GM12878 (cell line): ENCODE measurements around the gene SLC7A1. TPM values are rescaled to one million over a fixed set of nuclear protein-coding genes. Genes with fewer than 3 reads are reported as not detected.

ENCODE experiments used
- ATAC-seq: fragments of 200-7000 bp; cut with Tn5 transposase; 3 replicates; pipeline ENCODE4 v1.9.1; 2020; ENCODE audit warnings: mild to moderate bottlenecking, moderate library complexity
- BruUV-seq: library from RNA; stranded (reverse); fragments of 400-500 nt; replicated peaks from 2 replicates; lab custom pipeline; 2021; lab: Mats Ljungman, UMichigan
- CTCF ChIA-PET: fragments of 300-600 bp; sonication (Branson Sonifier 250); formaldehyde crosslinking; extraction: SDS; loops from one replicate; lab custom pipeline; 2021; ENCODE audit warnings: inconsistent platforms; lab: Yijun Ruan, JAX
- POLR2A ChIA-PET: fragments of 350-600 bp; formaldehyde crosslinking; extraction: SDS; loops from one replicate; lab custom pipeline; 2021; ENCODE audit warnings: inconsistent platforms; lab: Charles Lee
- RAD21 ChIA-PET: fragments of 300-600 bp; sonication (Branson Sonifier 250); formaldehyde crosslinking; loops from one replicate; lab custom pipeline; 2023; ENCODE audit warnings: antibody characterized with exemption; ENCODE audit not compliant: unreplicated experiment; lab: Charles Lee
- SMC1A ChIA-PET: fragments of 300-600 bp; sonication (Branson Sonifier 250); formaldehyde crosslinking; loops from one replicate; lab custom pipeline; 2023; ENCODE audit not compliant: unreplicated experiment, uncharacterized antibody; lab: Charles Lee
- DNase-seq: peaks from one replicate; pipeline ENCODE4 v3.0.0-alpha.2; 2011; ENCODE audit warnings: low read depth, low spot score
- FAIRE-seq: peaks from 3 replicates; lab custom pipeline; 2011; peaks lifted over from hg19 to GRCh38; lab: Jason Lieb, UNC
- H2AFZ ChIP-seq: 2 replicates; pipeline ENCODE4 v1.6.0; 2011; ENCODE audit warnings: low read depth, low read length, control low read depth; ENCODE audit not compliant: control insufficient read depth
- H3K27ac ChIP-seq: 2 replicates; pipeline ENCODE4 v1.5.1; 2011; ENCODE audit warnings: control low read depth; ENCODE audit not compliant: control insufficient read depth, insufficient read depth
- H3K27me3 ChIP-seq, 2 experiments: replicated peaks in 1 of 2; 2 replicates each; pipeline versions ENCODE4 v1.6.0 to v1.6.1; 2011; ENCODE audit warnings: low read length in 1 of 2; ENCODE audit not compliant: control insufficient read depth in 2 of 2, insufficient read depth in 2 of 2
- H3K36me3 ChIP-seq, 2 experiments: 2 replicates each; pipeline ENCODE4 v1.5.1; 2011; ENCODE audit warnings: low read length in 1 of 2; ENCODE audit not compliant: control insufficient read depth in 2 of 2, insufficient read depth in 2 of 2
- H3K4me1 ChIP-seq: 2 replicates; pipeline ENCODE4 v1.6.1; 2011; ENCODE audit warnings: mild to moderate bottlenecking, low read length, moderate library complexity, mixed read lengths; ENCODE audit not compliant: control insufficient read depth, insufficient read depth
- H3K4me2 ChIP-seq: 2 replicates; pipeline ENCODE4 v1.6.0; 2011; ENCODE audit warnings: control low read depth; ENCODE audit not compliant: control insufficient read depth, insufficient read depth
- H3K4me3 ChIP-seq: fragments of 200-600 bp; sonication (generic); 2 replicates; pipeline ENCODE4 v1.5.1; 2016
- H3K79me2 ChIP-seq: 2 replicates; pipeline ENCODE4 v1.6.0; 2011; ENCODE audit warnings: low read length; ENCODE audit not compliant: control insufficient read depth, insufficient read depth
- H3K9ac ChIP-seq: 2 replicates; pipeline ENCODE4 v1.8.0; 2011; ENCODE audit warnings: low read length, control low read depth, mixed read lengths; ENCODE audit not compliant: control insufficient read depth, insufficient read depth
- H3K9me3 ChIP-seq: replicated peaks from 3 replicates; pipeline ENCODE4 v1.5.1; 2011; ENCODE audit warnings: mild to moderate bottlenecking, low read length; ENCODE audit not compliant: control insufficient read depth, insufficient read depth
- H4K20me1 ChIP-seq: 2 replicates; pipeline ENCODE4 v1.6.0; 2011; ENCODE audit not compliant: control insufficient read depth, insufficient read depth
- CREM ChIP-seq: IDR thresholded peaks from 2 replicates; pipeline ENCODE4 v1.6.1; 2014; ENCODE audit warnings: antibody characterized with exemption, low read depth
- CTCF ChIP-seq, 3 experiments: IDR thresholded peaks in 2 of 3; conservative IDR thresholded peaks in 1 of 3; 2 replicates each; pipeline ENCODE4 v1.5.1; 2011; ENCODE audit warnings: low read depth in 3 of 3, low read length in 3 of 3, mild to moderate bottlenecking in 3 of 3, control low read depth in 2 of 3, moderate library complexity in 2 of 3, inconsistent platforms in 1 of 3, mixed read lengths in 1 of 3; ENCODE audit not compliant: control insufficient read depth in 2 of 3, insufficient read depth in 1 of 3; ENCODE audit errors: extremely low read depth in 1 of 3
- ETV6 ChIP-seq, 2 experiments: fragments of 450-650 bp in 1 of 2; IDR thresholded peaks in 1 of 2; conservative IDR thresholded peaks in 1 of 2; 2 replicates each; pipeline ENCODE4 v1.6.1; 2014; ENCODE audit warnings: antibody characterized with exemption in 1 of 2, borderline replicate concordance in 1 of 2, low read depth in 1 of 2, mild to moderate bottlenecking in 1 of 2, moderate library complexity in 1 of 2
- HDAC2 ChIP-seq: fragments of 200-600 bp; sonication (generic); IDR thresholded peaks from 2 replicates; pipeline ENCODE4 v1.6.1; 2017
- HDGF ChIP-seq: fragments of 450-650 bp; IDR thresholded peaks from 2 replicates; pipeline ENCODE4 v1.6.1; 2016; ENCODE audit warnings: antibody characterized with exemption
- MEF2A ChIP-seq: IDR thresholded peaks from 2 replicates; pipeline ENCODE4 v1.6.1; 2011; ENCODE audit warnings: low read depth, mild to moderate bottlenecking, low read length, moderate library complexity; ENCODE audit not compliant: insufficient read depth
- MTA2 ChIP-seq: fragments of 450-650 bp; IDR thresholded peaks from 2 replicates; pipeline ENCODE4 v1.6.1; 2016; ENCODE audit warnings: low read depth, mild to moderate bottlenecking, moderate library complexity
- POLR2A ChIP-seq: IDR thresholded peaks from 2 replicates; pipeline ENCODE4 v1.6.1; 2011; ENCODE audit warnings: low read depth, mild to moderate bottlenecking, low read length
- SRF ChIP-seq, 2 experiments: IDR thresholded peaks; 2 replicates each; pipeline ENCODE4 v1.6.1; 2011; ENCODE audit warnings: low read depth in 2 of 2, low read length in 2 of 2, mild to moderate bottlenecking in 1 of 2, moderate library complexity in 1 of 2
- STAT3 ChIP-seq: IDR thresholded peaks from 2 replicates; pipeline ENCODE4 v1.6.1; 2011; ENCODE audit warnings: low read depth, low read length, improper control_type of control experiment
- TCF12 ChIP-seq: IDR thresholded peaks from 2 replicates; pipeline ENCODE4 v1.6.1; 2011; ENCODE audit warnings: low read depth, mild to moderate bottlenecking, low read length
- WRNIP1 ChIP-seq: IDR thresholded peaks from 2 replicates; pipeline ENCODE4 v1.6.1; 2011; ENCODE audit warnings: low read depth, low read length, improper control_type of control experiment, borderline replicate concordance
- YBX1 ChIP-seq: fragments of 450-650 bp; IDR thresholded peaks from 2 replicates; pipeline ENCODE4 v1.6.1; 2016; ENCODE audit warnings: antibody characterized with exemption
- WGBS: methylation state at CpG from one replicate; pipeline ENCODE4 v1.1.6; 2016; ENCODE audit warnings: low lambda C conversion rate; ENCODE audit not compliant: insufficient replicate concordance, insufficient coverage; ENCODE audit errors: missing lambda C conversion rate; 5-methylcytosine and 5-hydroxymethylcytosine counted together
- in situ Hi-C: fragments of 300-500 bp; cut with MboI; formaldehyde crosslinking; loops from 9 replicates; pipeline ENCODE4 v1.14.3; 2018; ENCODE audit warnings: mixed read lengths
- intact Hi-C: fragments of 100-400 bp; cut with micrococcal nuclease; formaldehyde crosslinking; loops from one replicate; pipeline ENCODE4 v1.14.2; 2022; ENCODE audit not compliant: unreplicated experiment
- polyA plus RNA-seq, 11 experiments: library from polyadenylated mRNA; depleted of rRNA in 4 of 11; unstranded in 6 of 11; stranded (reverse) in 5 of 11; fragments of >200 nt; fragmentation: Nextera tagmentation in 4 of 11; fragmentation: Illumina TruSeq in 1 of 11; extraction: Ambion mirVana in 4 of 11; extraction: Trizol in 1 of 11; gene quantifications; 1 replicate in 1 of 11; 2 replicates in 10 of 11; pipeline versions ENCODE4 v1.2.1 to v1.2.3, GENCODE V29; 2011 to 2016; ENCODE audit warnings: inconsistent platforms in 2 of 11, missing spikeins in 2 of 11, low read depth in 1 of 11
- total RNA-seq, 4 experiments: library from RNA; depleted of rRNA in 3 of 4; stranded (reverse); fragments of >200 nt in 3 of 4; fragmentation: Illumina TruSeq in 1 of 4; extraction: Trizol in 1 of 4; gene quantifications; 2 replicates each; pipeline versions ENCODE4 v1.2.1 to v1.2.3, GENCODE V29; 2013 to 2021
- TF ChIP-seq, protein P1 (sequence below): fragments of 450-650 bp; IDR thresholded peaks from 2 replicates; pipeline ENCODE4 v1.6.1; 2018; ENCODE audit warnings: mild to moderate bottlenecking, low read depth, moderate library complexity; ENCODE audit not compliant: partially characterized antibody
- TF ChIP-seq, protein P2 (sequence below): IDR thresholded peaks from 2 replicates; pipeline ENCODE4 v1.6.1; 2012; ENCODE audit warnings: improper control_type of control experiment, low read depth, low read length; ENCODE audit not compliant: insufficient replicate concordance

SLC7A1 gene
- total and polyA plus RNA-seq, 10 of the 15 experiments (the other 5 are each of a cell fraction or from before 2014, with no cell fraction given) = 6.4 to 91.7 (median 23.4) TPM

DNA sequence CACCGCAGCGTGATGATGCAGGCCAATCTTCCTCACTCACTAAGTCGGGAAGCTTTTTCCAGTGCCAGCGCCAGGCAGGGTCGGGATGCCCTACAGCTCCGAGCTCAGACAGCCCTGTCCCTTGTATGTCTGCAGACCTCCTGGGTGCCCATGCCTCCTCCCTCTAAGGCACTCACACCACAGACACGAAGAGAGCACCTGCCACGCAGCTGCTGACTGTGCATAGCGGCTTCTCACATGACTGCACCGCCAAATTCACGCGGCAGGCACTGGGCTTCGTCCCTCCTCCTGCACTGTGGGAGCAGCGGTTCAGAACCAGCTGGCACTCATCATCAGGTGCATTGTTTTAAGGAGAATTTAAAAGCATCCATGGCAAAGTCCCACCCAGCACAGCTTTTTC lies 88.1 kb downstream of the SLC7A1 start:
- ATAC-seq = no peak
- Histone ChIP-seq H3K9ac (no peak overlapping the region), H3K79me2 (no peaks in the 10 kb centered on the region), H2AFZ (no peak overlapping the region), H3K4me1 (no peaks in the 10 kb centered on the region), H3K27ac (no peak overlapping the region), H3K27me3 (no peaks in the 10 kb centered on the region), H4K20me1 (no peaks in the 10 kb centered on the region), H3K9me3 (no peaks in the 10 kb centered on the region), H3K4me2 (no peak overlapping the region), H3K4me3 (no peak overlapping the region), H3K36me3 (peaks cover 0 to 2% of the 10 kb centered on the region in 2 experiments; a peak in 2 of 4 replicates)
- BruUV-seq = no TSS peak
- DNase-seq = no peak
- intact Hi-C loops = no loop called here
- POLR2A ChIA-PET = no interaction called here
- CTCF ChIA-PET = interaction anchor here (1.1 to 4.9 kb wide), 19 partner anchors 10 to 608 kb away, joined by 3 to 80 read pairs (median 6); no protein-coding TSS in a partner anchor
- RAD21 ChIA-PET = interaction anchor here (1.6 to 3.5 kb wide), 6 partner anchors 9 to 608 kb away, joined by 4 to 24 read pairs (median 6); no protein-coding TSS in a partner anchor
- TF ChIP-seq MTA2 (no peak), HDAC2 (no peak), ETV6 (conservative IDR thresholded peaks at IDR 0.05 in 1 of 2, IDR thresholded peaks at IDR 0.05 in 1 of 2; ENCODE audit: borderline replicate concordance in 1 of 2, low read depth in 1 of 2) (no peak), CREM (no peak), MEF2A (no peak), STAT3 (no peak), HDGF (no peak), YBX1 (no peak), SRF (IDR thresholded peaks at IDR 0.05; ENCODE audit: low read depth in 2 of 2, low read length in 2 of 2) (no peak), WRNIP1 (no peak), TCF12 (no peak), CTCF (IDR thresholded peaks at IDR 0.05 in 2 of 3, conservative IDR thresholded peaks at IDR 0.05 in 1 of 3; ENCODE audit: control insufficient read depth in 2 of 3, extremely low read depth in 1 of 3, insufficient read depth in 1 of 3, low read depth in 3 of 3, low read length in 3 of 3) (no peak), POLR2A (no peak)
- TF ChIP-seq, protein P1, sequence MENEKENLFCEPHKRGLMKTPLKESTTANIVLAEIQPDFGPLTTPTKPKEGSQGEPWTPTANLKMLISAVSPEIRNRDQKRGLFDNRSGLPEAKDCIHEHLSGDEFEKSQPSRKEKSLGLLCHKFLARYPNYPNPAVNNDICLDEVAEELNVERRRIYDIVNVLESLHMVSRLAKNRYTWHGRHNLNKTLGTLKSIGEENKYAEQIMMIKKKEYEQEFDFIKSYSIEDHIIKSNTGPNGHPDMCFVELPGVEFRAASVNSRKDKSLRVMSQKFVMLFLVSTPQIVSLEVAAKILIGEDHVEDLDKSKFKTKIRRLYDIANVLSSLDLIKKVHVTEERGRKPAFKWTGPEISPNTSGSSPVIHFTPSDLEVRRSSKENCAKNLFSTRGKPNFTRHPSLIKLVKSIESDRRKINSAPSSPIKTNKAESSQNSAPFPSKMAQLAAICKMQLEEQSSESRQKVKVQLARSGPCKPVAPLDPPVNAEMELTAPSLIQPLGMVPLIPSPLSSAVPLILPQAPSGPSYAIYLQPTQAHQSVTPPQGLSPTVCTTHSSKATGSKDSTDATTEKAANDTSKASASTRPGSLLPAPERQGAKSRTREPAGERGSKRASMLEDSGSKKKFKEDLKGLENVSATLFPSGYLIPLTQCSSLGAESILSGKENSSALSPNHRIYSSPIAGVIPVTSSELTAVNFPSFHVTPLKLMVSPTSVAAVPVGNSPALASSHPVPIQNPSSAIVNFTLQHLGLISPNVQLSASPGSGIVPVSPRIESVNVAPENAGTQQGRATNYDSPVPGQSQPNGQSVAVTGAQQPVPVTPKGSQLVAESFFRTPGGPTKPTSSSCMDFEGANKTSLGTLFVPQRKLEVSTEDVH = no peak
- TF ChIP-seq, protein P2, sequence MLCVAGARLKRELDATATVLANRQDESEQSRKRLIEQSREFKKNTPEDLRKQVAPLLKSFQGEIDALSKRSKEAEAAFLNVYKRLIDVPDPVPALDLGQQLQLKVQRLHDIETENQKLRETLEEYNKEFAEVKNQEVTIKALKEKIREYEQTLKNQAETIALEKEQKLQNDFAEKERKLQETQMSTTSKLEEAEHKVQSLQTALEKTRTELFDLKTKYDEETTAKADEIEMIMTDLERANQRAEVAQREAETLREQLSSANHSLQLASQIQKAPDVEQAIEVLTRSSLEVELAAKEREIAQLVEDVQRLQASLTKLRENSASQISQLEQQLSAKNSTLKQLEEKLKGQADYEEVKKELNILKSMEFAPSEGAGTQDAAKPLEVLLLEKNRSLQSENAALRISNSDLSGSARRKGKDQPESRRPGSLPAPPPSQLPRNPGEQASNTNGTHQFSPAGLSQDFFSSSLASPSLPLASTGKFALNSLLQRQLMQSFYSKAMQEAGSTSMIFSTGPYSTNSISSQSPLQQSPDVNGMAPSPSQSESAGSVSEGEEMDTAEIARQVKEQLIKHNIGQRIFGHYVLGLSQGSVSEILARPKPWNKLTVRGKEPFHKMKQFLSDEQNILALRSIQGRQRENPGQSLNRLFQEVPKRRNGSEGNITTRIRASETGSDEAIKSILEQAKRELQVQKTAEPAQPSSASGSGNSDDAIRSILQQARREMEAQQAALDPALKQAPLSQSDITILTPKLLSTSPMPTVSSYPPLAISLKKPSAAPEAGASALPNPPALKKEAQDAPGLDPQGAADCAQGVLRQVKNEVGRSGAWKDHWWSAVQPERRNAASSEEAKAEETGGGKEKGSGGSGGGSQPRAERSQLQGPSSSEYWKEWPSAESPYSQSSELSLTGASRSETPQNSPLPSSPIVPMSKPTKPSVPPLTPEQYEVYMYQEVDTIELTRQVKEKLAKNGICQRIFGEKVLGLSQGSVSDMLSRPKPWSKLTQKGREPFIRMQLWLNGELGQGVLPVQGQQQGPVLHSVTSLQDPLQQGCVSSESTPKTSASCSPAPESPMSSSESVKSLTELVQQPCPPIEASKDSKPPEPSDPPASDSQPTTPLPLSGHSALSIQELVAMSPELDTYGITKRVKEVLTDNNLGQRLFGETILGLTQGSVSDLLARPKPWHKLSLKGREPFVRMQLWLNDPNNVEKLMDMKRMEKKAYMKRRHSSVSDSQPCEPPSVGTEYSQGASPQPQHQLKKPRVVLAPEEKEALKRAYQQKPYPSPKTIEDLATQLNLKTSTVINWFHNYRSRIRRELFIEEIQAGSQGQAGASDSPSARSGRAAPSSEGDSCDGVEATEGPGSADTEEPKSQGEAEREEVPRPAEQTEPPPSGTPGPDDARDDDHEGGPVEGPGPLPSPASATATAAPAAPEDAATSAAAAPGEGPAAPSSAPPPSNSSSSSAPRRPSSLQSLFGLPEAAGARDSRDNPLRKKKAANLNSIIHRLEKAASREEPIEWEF = no peak
- in situ Hi-C loops = loop anchor here (5.0 kb wide), 2 partner anchors 205 to 610 kb away; no protein-coding TSS in a partner anchor
- no peak for FAIRE-seq
- 89% methylated on average over 14 of the region's 14 CpGs for WGBS
- SMC1A ChIA-PET = interaction anchor here (1.0 to 2.5 kb wide), 6 partner anchors 199 to 607 kb away, joined by 3 to 17 read pairs (median 8); no protein-coding TSS in a partner anchor
